Parathyroid adenoma (tissue), 2 donors: ENCODE results near the gene USP37.

Experiments used
- H2AFZ ChIP-seq: fragments of 300-600 bp; sonication (generic); one replicate; pipeline ENCODE4 v1.7.0; 2017; ENCODE audit warnings: antibody characterized with exemption, mild to moderate bottlenecking
- H3K27ac ChIP-seq: fragments of 300-600 bp; sonication (generic); one replicate; pipeline ENCODE4 v1.7.0; 2017
- H3K27me3 ChIP-seq: fragments of 300-600 bp; sonication (generic); one replicate; pipeline ENCODE4 v1.7.0; 2017; ENCODE audit warnings: low read length; ENCODE audit not compliant: control insufficient read depth, insufficient read depth
- H3K36me3 ChIP-seq: fragments of 300-600 bp; sonication (generic); one replicate; pipeline ENCODE4 v1.7.0; 2017; ENCODE audit warnings: low read length; ENCODE audit not compliant: control insufficient read depth, insufficient read depth
- H3K4me1 ChIP-seq: fragments of 300-600 bp; sonication (generic); one replicate; pipeline ENCODE4 v1.7.0; 2017; ENCODE audit warnings: control low read depth
- H3K4me2 ChIP-seq: fragments of 300-600 bp; sonication (generic); one replicate; pipeline ENCODE4 v1.7.0; 2017; ENCODE audit warnings: low read length
- H3K4me3 ChIP-seq: fragments of 300-600 bp; sonication (generic); one replicate; pipeline ENCODE4 v1.7.0; 2017; ENCODE audit warnings: low read depth, low read length
- H3K79me2 ChIP-seq: fragments of 300-600 bp; sonication (generic); one replicate; pipeline ENCODE4 v1.7.0; 2017; ENCODE audit warnings: control low read depth
- H3K9ac ChIP-seq: fragments of 300-600 bp; sonication (generic); one replicate; pipeline ENCODE4 v1.7.0; 2017; ENCODE audit warnings: mild to moderate bottlenecking
- H3K9me3 ChIP-seq: fragments of 300-600 bp; sonication (generic); one replicate; pipeline ENCODE4 v1.7.0; 2017; ENCODE audit warnings: low read length; ENCODE audit not compliant: control insufficient read depth
- CTCF ChIP-seq: fragments of 300-600 bp; sonication (generic); IDR thresholded peaks from one replicate; pipeline ENCODE4 v1.7.0; 2017; ENCODE audit warnings: antibody characterized with exemption, mild to moderate bottlenecking
- donor health status: primary hyperparathyroidism.

Gene USP37

DNA sequence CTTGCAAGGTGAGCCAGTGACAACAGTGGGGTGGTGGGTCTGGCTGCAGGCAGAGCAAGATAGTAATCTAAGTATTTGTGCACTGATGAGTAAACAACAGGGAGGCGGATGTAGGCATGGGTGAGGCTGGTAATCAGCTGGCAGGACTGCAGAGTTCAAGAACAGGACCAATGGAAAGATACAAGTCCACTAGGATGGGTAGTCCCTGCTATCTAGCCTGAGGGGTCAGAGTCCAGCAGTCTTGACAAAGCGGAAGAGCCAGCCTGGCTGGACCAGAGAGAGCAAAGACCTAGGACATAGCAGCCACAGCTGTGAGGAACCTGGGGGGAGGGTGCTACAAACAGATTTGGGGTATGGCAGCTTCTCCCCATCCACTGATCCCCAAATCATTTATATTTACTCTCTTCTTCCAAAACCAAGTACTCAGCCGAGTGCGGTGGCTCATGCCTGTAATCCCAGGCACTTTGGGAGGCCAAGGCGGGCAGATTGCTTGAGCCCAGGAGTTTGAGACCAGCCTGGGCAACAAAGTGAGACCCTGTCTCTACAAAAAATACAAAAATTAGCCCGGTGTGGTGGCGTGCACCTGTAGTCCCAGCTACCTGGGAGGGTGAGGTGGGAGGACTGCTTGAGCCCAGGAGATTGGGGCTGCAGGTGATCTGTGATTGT lies 123.3 kb downstream of the USP37 start:
- Histone ChIP-seq H3K27me3 (no peaks in the 10 kb centered on the region), H2AFZ (no peak overlapping the region), H3K36me3 (no peaks in the 10 kb centered on the region), H3K4me3 (no peak overlapping the region), H3K4me2 (no peak overlapping the region), H3K9ac (no peak overlapping the region), H3K4me1 (peaks cover 10% of the 10 kb centered on the region), H3K79me2 (no peaks in the 10 kb centered on the region), H3K27ac (no peak overlapping the region), H3K9me3 (no peaks in the 10 kb centered on the region)
- no peak for TF ChIP-seq CTCF

DNA sequence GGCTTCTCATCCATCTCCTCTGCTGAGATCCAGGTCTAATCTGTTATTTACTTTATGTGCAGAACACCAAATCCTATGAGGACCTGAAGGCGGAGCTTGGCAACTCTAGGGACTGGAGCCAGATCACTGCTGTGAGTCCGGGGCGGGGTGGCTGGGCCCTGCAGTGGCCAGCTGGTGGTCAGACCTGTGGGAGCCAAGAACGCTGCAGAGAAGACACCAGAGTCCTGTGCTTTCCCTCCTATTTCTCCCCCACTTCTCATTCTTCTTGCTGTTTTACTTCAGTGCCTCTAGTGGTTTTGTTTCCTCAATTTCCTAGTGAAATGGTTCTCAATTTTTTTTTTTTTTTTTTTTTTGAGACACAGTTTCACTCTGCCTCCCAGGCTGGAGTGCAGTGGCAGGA lies 129.6 kb downstream of the USP37 start:
- TF ChIP-seq CTCF: no peak
- no peaks in the 10 kb centered on the region for H3K36me3 ChIP-seq
- no peaks in the 10 kb centered on the region for H3K27me3 ChIP-seq
- H2AFZ ChIP-seq: peak overlapping the region; percentile 22
- no peak overlapping the region for H3K4me2 ChIP-seq
- H3K9ac ChIP-seq: no peak overlapping the region
- H3K27ac ChIP-seq: no peak overlapping the region
- no peaks in the 10 kb centered on the region for H3K9me3 ChIP-seq
- H3K79me2 ChIP-seq: no peaks in the 10 kb centered on the region
- no peak overlapping the region for H3K4me3 ChIP-seq
- H3K4me1 ChIP-seq: peaks cover 2% of the 10 kb centered on the region

DNA sequence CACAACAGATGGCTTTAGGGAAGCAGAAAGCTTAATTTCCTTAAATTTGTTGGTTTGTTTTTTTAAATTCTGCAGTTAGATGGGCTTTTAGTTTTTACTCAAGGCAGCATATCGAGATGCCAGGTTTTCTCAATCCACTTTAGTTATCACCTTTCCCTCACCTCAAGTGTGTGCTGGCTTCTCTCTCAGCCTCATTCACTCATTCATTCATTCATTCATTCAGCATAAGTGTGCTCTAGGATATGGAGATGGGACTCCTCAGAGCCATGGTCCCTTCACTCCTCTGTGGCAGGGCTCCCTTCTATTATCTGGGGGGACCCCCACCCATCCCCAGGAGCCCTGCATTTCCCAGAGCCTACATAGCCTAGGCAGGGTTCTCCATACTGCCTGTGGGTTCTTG lies 130.2 kb downstream of the USP37 start:
- Histone ChIP-seq H3K9me3 (no peaks in the 10 kb centered on the region), H3K27me3 (no peaks in the 10 kb centered on the region), H3K27ac (no peak overlapping the region), H3K4me1 (no peaks in the 10 kb centered on the region), H2AFZ (no peak overlapping the region), H3K36me3 (no peaks in the 10 kb centered on the region), H3K4me3 (no peak overlapping the region), H3K79me2 (no peaks in the 10 kb centered on the region), H3K4me2 (no peak overlapping the region), H3K9ac (no peak overlapping the region)
- no peak for TF ChIP-seq CTCF

GRCh38 chr2:218436992-218437391 lies 131.2 kb downstream of the USP37 start:
- Histone ChIP-seq H3K4me2 (no peak overlapping the region), H3K9me3 (no peaks in the 10 kb centered on the region), H2AFZ (no peak overlapping the region), H3K4me1 (no peaks in the 10 kb centered on the region), H3K4me3 (no peak overlapping the region), H3K27ac (no peak overlapping the region), H3K9ac (no peak overlapping the region), H3K79me2 (no peaks in the 10 kb centered on the region), H3K27me3 (no peaks in the 10 kb centered on the region), H3K36me3 (no peaks in the 10 kb centered on the region)
- no peak for TF ChIP-seq CTCF
